ENCODE measurements around the gene ZKSCAN3.
"Not testable (repeated sequence)": the region's sequence is repeated elsewhere in the genome, so short reads cannot be mapped to it uniquely, and the experiment has no call there.

ZKSCAN3 gene

DNA sequence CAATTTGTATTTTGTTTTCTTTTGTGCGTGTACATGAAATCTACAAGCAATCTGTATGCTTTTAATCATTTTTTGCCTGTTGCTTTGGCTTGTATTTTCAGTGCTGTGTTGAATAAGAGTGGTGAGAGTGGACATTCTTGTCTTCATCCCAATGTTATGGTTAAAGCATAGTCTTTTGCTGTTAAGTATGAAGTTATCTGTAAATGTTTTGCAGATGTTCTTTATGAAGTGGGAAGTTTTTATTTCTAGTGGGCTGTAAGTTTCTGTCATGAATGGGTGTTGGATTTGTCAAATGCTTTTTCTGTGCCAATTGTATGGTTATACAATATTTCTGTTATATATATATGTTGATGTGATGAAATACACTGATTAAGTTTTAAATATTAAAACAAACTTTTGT is 24.2 kb downstream of the ZKSCAN3 start:
- DNase-seq (ENCODE audit: low spot score), result no peak

DNA sequence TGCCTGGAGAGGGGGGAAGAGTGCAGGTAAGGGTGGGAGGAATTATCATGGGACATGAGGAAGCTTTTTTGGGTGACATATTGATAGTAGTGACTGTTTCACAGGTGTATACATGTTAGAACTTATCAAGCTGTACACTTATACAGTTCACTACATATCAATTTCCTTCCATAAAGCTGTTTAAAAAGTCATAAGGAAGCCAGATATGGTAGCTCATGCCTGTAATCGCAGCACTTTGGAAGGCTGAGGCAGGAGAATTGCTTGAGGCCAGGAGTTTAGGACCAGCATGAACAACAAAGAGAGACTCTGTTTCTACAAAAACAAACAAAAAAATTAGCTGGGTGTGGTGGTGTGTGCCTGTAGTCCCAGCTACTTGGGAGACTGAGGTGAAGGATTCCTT is 28.1 kb downstream of the ZKSCAN3 start:
- no peak for DNase-seq (ENCODE audit: low spot score)

DNA sequence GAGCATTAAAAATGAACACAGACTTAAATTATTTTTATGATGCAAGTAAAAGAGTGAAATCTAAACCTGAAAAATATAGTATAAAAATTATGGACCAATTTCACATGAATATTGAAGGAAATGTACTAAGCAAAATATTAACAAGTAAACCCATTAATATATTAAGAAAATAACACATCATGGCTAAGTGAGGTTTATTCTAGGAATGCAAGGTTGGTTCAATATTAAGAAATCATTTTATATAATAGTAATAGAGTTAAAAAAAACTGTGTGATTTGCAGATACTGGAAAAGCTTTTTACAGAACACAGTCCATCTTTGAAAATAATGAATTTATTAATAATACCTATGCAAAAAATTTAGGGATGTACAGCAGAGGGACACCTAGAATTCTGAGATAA is 28.9 kb downstream of the ZKSCAN3 start:
- no peak for DNase-seq (ENCODE audit: low spot score)

DNA sequence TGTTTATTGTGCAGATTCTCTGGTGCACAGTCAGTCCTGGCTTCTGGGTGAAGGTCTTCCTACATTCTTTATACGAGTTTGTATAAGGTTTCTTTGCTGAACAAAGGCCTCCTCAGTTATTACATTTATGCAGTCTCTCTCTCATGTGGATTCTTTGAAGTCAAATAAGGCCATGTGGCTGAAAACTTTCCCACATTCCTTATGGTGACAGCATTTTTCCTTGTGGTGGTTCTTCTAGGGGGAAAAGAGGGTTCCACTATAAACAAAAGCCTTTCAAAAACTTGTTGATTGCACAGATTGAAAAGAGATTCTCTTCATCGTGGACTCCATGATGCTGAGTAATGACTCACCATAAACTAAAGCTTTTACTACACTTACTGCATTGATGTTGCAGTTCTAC is 30.6 kb downstream of the ZKSCAN3 start:
- DNase-seq (ENCODE audit: low spot score), result no peak

DNA sequence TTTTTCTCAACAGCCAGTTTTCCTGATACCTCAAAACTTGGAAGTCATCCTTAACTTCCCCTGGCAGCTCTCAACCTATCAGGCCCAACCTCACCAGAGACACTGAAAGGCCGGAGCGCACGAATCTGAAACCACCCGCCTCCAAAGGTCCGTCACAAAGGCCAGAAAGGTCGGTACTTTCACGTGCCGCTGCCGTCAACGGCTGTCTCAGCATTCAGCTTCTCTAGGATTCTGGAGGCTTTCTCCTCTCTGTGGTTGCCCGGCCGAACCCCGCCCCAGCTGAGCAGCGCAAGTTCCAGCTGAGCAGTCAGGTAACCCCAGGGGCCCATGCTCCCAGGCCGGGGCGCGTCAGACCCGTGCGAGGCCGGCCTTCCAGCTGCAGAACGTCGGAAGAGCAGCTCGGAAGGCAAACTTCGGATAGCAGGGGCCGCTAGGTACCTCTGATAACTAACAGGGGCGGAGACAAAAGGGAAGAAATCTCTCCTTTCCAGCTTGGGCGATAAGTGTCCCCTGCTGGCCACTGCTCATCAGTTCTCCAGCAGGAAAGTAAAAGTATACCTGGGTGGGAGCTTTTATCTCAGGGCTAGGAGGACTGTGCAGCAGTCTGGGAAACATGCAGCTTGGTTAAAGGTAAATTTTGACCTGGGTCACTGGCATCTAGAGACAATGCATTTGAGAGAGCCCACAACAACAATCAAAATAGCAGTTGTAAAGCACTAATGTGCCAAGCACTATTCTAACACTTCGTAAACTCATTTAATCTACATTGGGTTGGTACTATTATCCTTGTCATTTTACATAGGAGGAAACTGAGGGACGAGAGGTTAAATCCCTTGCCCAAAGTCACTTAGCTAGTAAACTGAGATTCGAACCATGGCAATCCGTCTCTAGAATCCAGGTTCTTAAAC is 33.7 kb downstream of the ZKSCAN3 start:
- DNase-seq (ENCODE audit: low spot score), result peak; percentile 91

DNA sequence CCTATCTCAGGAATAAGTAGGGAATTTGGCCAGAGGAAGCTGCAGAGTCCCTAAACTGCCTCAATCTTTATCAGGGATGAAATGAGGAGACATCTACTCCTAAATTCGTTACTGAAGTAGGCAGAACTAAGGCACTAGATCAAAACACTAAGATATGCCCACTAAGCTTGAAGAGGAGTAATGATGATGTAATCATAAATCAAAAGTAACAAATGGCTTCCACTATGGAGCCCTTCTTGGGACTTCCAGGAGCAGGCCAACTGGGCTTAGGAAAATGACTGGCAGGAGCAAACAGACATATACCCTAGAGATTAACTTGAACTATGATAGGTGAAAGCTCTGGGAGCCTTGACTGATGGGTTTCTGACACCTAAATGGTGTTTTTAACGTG is 34.4 kb downstream of the ZKSCAN3 start:
- DNase-seq (ENCODE audit: low spot score), result no peak

DNA sequence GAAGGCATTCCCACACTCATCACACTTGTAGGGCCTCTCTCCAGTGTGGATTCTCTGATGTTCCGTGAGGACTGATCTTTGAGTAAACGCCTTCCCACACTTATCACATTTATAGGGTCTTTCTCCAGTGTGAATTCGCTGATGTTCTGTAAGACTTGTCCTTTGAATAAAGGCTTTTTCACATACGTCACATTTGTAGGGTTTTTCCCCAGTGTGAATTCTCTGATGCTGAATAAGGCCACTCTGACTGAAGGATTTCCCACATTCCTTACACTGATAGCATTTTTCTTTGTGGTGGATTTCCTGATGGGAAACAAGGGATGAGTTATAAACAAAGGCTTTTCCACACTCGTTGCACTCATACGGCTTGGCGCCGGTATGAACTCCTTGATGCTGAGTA is 40.9 kb downstream of the ZKSCAN3 start:
- DNase-seq (ENCODE audit: low spot score), result no peak

DNA sequence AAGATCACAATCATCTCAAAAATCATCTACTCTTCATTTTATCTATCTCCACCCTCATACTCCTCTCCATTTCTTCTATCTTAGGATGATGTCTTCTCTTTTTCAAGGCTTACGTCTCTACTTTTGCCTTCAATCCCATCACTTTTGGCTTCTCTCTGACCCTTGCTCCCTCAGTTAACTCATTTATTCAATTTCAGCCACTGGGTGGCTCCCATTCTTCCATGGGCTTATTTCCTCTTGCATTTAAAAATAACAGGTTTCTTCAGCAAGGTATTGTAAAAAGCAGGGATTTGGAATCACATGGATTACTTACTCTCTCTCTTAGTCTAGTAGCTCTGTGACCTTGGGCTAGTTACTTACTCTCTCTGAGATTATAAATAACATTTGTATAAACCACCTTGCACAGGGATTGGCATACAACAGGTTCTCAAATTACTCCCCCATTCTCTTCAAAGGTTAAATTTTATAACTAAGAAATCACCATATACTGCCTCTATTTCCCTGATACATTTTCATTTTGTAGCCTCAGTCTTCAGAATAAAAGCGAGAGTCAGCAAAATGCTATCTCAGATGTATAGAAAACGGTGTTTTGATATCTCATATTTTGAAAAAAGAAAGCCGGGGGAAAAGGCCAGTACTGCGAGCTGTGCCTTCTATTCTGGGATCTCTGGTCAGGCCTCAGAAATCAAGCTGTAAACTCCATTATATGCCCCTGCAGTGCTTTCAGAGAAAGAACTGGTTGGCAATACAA is 44.3 kb downstream of the ZKSCAN3 start:
- DNase-seq (ENCODE audit: low spot score), result peak; percentile 14

DNA sequence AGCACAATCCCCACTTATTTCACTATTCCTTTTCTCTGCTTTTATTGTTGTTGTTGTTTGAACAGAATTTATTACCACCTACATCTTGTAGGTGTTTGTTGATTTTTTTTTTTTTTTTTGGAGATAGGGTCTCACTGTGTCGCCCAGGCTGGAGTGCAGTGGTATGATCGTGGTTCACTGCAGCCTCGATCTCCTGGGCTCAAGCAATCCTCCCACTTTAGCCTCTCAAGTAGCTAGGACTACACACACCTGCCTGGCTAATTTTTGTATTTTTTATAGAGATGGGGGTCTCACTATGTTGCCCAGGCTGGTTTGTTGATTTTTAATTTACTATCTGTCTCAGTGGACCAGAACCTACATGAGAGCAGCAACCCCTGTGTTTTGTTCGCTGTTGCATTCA is 46.2 kb downstream of the ZKSCAN3 start:
- DNase-seq (ENCODE audit: low spot score), result no peak

DNA sequence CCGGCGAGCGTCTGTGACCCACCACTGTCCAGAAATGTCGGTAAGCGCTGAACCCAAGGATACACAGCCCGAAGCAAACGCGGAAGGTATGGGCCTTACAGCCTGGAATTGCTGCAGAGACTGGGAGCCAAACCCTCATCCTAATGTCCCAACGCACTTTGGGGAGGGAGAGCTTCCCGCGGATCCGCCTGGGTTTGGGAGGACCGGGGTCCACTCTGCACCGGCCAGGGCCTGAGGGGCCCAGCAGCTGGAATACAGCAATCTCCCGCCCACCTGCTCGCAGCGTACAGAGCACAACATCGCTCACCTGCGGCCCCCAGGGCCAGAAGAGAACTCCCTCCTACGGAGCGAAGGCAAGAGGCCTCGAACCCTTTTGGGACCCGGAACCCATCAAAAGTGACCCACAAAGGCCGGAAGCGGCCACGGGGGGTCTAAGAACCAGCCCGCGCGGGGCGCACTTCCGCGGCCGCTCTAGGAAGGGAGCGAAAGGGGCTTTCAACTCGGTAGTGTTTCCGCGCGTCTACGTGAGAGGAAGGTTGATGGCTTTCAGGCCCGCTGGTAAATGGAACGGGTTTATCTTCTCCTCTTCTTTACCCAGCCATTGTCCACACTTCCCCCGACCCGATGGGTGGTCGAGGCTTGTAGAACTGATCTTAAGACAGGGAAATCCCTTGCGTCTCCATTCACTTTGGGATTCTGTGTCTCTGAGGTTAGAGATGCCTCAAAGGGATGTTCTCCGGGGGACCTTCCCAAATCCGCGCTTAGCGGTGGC is 49.8 kb downstream of the ZKSCAN3 start, which contains the start of gene ZSCAN12:
TSS of gene ZSCAN12 (minus strand) at position 398 of the 772 bp plus-strand sequence. CDS start 1,342 bp downstream, outside the sequence.
- peak; percentile 86 for DNase-seq (ENCODE audit: low spot score)

DNA sequence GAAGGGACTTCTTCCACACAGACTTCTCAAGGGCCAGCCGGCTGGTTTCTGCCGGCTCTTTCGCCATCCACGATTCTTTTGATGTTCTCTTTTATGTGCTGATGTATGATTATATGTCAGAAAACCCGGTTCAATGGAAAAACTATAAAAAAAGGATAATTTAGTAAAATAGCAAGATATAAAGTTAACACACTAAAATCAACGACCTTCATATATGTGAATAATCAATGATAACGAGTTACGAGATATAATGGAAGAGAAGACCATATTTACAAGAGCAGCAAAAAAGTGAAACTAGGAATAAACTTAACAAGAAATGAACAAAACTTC is 50.3 kb downstream of the ZKSCAN3 start:
- DNase-seq (ENCODE audit: low spot score), result no peak

DNA sequence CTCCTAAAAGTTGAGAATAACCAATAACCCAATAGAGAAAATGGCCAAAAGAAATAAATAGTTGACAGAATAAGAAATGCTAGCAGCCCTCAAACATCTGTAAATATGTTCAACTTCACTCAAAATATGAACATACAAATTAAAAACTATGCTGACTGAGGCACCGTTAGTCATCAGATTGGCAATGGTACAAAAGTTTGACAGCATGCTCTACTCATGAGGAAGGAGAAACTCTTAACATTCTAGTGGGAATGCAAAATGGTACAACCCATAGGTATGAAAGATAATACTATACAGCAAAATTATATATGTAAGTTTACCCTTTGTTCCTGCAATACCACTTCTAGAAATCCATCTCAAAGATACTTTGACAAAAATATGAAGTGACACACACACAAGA is 51.4 kb downstream of the ZKSCAN3 start:
- peak; percentile 29 for DNase-seq (ENCODE audit: low spot score)

DNA sequence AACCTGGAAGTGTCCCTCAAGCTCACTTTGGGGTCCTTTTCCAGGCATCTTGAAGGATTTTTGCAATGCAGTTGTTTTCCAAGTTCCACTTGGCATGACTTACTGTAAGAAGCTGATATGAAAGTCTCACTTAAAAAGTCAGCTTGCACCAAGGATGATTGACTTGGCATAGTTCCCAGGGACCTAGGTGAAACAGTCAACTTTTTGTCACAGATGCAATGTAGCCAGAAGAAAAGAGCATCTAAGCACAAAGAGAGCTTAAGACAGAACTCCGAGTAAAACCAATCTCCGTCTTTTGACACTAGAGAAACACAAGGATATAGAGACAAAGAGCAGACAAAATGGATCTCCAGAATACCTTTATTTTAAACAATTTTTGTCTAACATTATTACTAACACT is 52.5 kb downstream of the ZKSCAN3 start:
- peak; percentile 38 for DNase-seq (ENCODE audit: low spot score)

DNA sequence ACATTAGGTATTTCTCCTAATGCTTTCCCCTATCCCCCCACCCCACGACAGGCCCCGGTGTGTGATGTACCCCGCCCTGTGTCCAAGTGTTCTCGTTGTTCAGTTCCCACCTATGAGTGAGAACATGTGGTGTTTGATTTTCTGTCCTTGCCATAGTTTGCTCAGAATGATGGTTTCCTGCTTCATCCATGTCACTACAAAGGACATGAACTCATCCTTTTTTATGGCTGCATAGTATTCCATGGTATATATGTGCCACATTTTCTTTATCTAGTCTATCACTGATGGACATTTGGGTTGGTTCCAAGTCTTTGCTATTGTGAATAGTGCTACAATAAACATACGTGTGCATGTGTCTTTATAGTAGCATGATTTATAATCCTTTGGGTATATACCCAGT is 54.2 kb downstream of the ZKSCAN3 start:
- DNase-seq (ENCODE audit: low spot score), result not testable (repeated sequence)

DNA sequence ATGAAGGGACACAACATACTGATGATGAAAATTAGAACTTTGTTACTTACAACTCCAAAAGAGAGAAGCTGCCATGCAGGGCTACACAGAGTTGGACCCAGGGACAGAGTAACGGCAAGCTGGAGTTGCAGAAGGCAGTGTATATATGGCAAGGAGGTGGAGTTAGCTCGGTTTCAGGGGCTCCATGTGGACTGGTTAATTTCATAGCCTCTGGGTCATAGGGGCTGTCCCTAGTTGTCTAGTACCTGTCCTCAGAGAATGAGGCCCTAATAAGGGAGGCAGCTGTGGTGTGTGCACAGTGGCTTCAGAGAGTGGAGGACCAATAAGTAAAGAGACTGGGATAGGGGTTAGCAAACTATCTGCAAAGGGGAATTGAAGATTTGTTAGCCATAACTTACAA is 57.7 kb downstream of the ZKSCAN3 start:
- DNase-seq (ENCODE audit: low spot score), result no peak

DNA sequence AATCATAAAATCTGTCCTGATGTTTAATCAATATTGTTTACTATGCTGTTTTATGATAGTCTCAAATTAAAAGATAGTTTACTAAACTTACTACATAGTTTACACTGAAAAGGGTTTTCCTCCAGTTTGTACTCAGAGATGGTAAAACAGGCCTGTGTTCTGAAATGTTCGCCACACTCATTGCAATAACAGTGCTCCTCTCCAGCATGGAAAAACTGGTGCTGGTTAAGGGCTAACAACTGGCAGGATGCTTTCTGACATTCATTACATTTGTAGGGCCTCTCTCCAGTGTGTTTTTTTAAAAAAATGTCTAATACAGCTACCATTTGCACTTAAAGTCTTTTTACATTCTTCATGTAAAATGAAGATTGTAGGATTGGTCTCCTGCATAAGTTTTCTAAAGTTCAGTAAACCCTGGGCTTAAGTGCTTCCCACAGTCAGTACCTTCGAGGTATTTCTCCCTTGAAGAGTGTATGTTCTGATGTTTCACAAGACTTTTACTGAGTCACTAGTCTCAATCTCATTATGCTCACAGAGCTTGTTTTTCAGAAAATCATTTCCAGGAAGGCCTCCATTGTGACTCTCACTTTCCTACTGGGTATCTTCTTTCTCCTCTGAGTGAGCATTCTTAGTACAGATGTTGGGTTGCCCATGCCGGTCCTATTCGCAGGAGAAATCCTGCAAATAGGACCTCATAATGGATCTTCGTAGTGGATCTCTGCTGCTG is 58.5 kb downstream of the ZKSCAN3 start:
- DNase-seq (ENCODE audit: low spot score), result peak; percentile 47

DNA sequence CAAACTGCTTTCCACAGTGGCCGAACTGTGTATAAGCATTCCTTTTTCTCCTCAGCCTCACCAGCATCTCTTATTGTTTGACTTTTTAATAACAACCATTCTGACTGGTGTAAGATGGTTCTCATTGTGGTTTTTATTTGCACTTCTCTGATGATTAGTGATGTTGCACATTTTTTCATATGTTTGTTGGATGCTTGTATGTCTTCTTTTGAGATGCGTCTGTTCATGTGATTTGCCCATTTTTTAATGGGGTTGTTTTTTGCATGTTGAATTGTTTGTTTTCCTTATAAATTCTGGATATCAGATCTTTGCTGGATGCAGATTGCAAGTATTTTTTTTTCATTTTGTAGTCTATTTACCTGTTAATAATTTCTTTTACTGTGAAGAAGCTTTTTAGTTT is 61.0 kb downstream of the ZKSCAN3 start:
- DNase-seq (ENCODE audit: low spot score), result no peak

DNA sequence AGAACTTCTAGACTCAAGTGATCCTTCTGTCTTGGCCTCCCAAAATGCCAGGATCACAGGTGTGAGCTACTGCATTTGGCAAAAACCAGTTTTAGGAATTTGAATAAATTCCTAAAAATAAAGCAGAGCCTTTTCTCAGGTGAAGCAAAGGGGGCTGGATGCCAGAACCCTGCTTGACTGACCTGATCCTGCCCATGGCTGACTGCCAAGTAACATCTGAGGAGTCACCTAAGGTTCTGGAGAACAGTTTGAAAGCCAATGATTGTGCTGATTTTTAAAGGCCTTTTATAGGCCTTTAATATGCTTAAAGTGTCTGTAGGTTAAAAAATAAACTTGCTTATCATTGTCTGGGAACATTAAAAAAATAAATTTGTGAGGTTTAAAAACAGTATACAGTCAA is 63.9 kb downstream of the ZKSCAN3 start:
- no peak for DNase-seq (ENCODE audit: low spot score)

Measured in kidney tubule cell (primary cell).